GM23338 (cell line): ENCODE results near the gene CKAP2. TPM values are rescaled to one million over a fixed set of nuclear protein-coding genes. Genes with fewer than 3 reads are reported as not detected.
"Not testable (repeated sequence)": the region's sequence is repeated elsewhere in the genome, so short reads cannot be mapped to it uniquely, and the experiment has no call there.

ENCODE experiments used
- ATAC-seq: fragments of 200-7000 bp; cut with Tn5 transposase; 3 replicates; pipeline ENCODE4 v1.9.1; 2020
- DNase-seq: peaks from one replicate; pipeline ENCODE4 v3.0.0-alpha.2; 2015; ENCODE audit warnings: low spot score
- H2AFZ ChIP-seq: fragments of 200-600 bp; sonication (generic); 2 replicates; pipeline ENCODE4 v1.8.0; 2016; ENCODE audit warnings: antibody characterized with exemption, mild to moderate bottlenecking, moderate library complexity
- H3F3A ChIP-seq: fragments of 200-600 bp; sonication (generic); replicated peaks from 2 replicates; pipeline ENCODE4 v1.8.0; 2017; ENCODE audit warnings: antibody characterized with exemption, mixed run types, low read depth
- H3K27ac ChIP-seq: fragments of 200-600 bp; sonication (generic); 2 replicates; pipeline ENCODE4 v1.6.1; 2016; ENCODE audit warnings: low read depth
- H3K27me3 ChIP-seq: fragments of 200-600 bp; sonication (generic); 2 replicates; pipeline ENCODE4 v1.8.0; 2016; ENCODE audit warnings: mild to moderate bottlenecking, mixed run types, moderate library complexity; ENCODE audit not compliant: insufficient read depth
- H3K36me3 ChIP-seq: fragments of 200-600 bp; sonication (generic); 2 replicates; pipeline ENCODE4 v1.8.0; 2016; ENCODE audit warnings: mild to moderate bottlenecking; ENCODE audit not compliant: insufficient read depth
- H3K4me1 ChIP-seq: fragments of 200-600 bp; sonication (generic); 2 replicates; pipeline ENCODE4 v1.8.0; 2016; ENCODE audit warnings: mild to moderate bottlenecking, moderate library complexity; ENCODE audit not compliant: insufficient read depth
- H3K4me2 ChIP-seq: fragments of 200-600 bp; sonication (generic); 2 replicates; pipeline ENCODE4 v1.7.1; 2017; ENCODE audit warnings: mixed run types
- H3K4me3 ChIP-seq: fragments of 200-600 bp; sonication (generic); 2 replicates; pipeline ENCODE4 v1.6.1; 2016; ENCODE audit warnings: mixed run types
- H3K79me2 ChIP-seq: fragments of 200-600 bp; sonication (generic); replicated peaks from 2 replicates; pipeline ENCODE4 v1.8.0; 2017; ENCODE audit warnings: mild to moderate bottlenecking; ENCODE audit not compliant: insufficient read depth
- H3K9me2 ChIP-seq: fragments of 200-600 bp; sonication (generic); 2 replicates; pipeline ENCODE4 v1.8.0; 2017; ENCODE audit not compliant: insufficient read depth
- H4K20me1 ChIP-seq: fragments of 200-600 bp; sonication (generic); replicated peaks from 2 replicates; pipeline ENCODE4 v1.8.0; 2017; ENCODE audit warnings: mild to moderate bottlenecking; ENCODE audit not compliant: insufficient read depth
- H3K27ac Mint-ChIP-seq: 2 replicates; pipeline ENCODE4 v1.8.0; 2020; ENCODE audit warnings: inconsistent platforms, mild to moderate bottlenecking, moderate library complexity, mixed read lengths
- H3K27me3 Mint-ChIP-seq: 3 replicates; pipeline ENCODE4 v1.8.0; 2022; ENCODE audit warnings: low read depth, mild to moderate bottlenecking, moderate library complexity, mixed read lengths, inconsistent platforms; ENCODE audit not compliant: insufficient read depth, poor library complexity
- H3K36me3 Mint-ChIP-seq: 3 replicates; pipeline ENCODE4 v1.8.0; 2021; ENCODE audit warnings: low read depth, mild to moderate bottlenecking, inconsistent platforms, moderate library complexity, mixed read lengths
- H3K4me1 Mint-ChIP-seq: 3 replicates; pipeline ENCODE4 v1.8.0; 2020; ENCODE audit warnings: mild to moderate bottlenecking, inconsistent platforms, mixed read lengths
- H3K4me3 Mint-ChIP-seq: 3 replicates; pipeline ENCODE4 v1.8.0; 2021; ENCODE audit warnings: moderate library complexity, mild to moderate bottlenecking, inconsistent platforms, mixed read lengths
- H3K9me3 Mint-ChIP-seq: 3 replicates; pipeline ENCODE4 v1.8.0; 2020; ENCODE audit warnings: moderate library complexity, mild to moderate bottlenecking, inconsistent platforms, mixed read lengths
- polyA plus RNA-seq: library from polyadenylated mRNA; unstranded; fragments of >200 nt; fragmentation: Nextera tagmentation; extraction: Ambion mirVana; gene quantifications from 2 replicates; pipeline ENCODE4 v1.2.1, GENCODE V29; 2016
- total RNA-seq: library from RNA; depleted of rRNA; stranded (reverse); fragments of >200 nt; shearing (Covaris generic); gene quantifications from 2 replicates; pipeline ENCODE4 v1.2.3, GENCODE V29; 2014; rRNA removed

Gene CKAP2
- total and polyA plus RNA-seq, 2 experiments from 2014 or later, result 48.8 to 103 TPM

- not testable (repeated sequence) for H3K27me3 Mint-ChIP-seq, H3K4me3 Mint-ChIP-seq, ATAC-seq
These were observed 58.8 kb downstream of the CKAP2 start for GRCh38 chr13:52513957-52514596.

GRCh38 chr13:52523323-52523722 lies 68.0 kb downstream of the CKAP2 start:
- not testable (repeated sequence) for H3K27me3 ChIP-seq, ATAC-seq, H3K9me3 Mint-ChIP-seq, H3K27ac Mint-ChIP-seq, H3K27ac ChIP-seq, H3K4me1 ChIP-seq, H3K36me3 Mint-ChIP-seq, H3K27me3 Mint-ChIP-seq, H3K79me2 ChIP-seq, H4K20me1 ChIP-seq, H3F3A ChIP-seq, H3K9me2 ChIP-seq, H3K36me3 ChIP-seq, H3K4me3 Mint-ChIP-seq, H3K4me1 Mint-ChIP-seq, H3K4me2 ChIP-seq, H3K4me3 ChIP-seq, DNase-seq, H2AFZ ChIP-seq

More at GRCh38 chr13:52513957-52514596, 58.8 kb downstream of the CKAP2 start:
- not testable (repeated sequence) for H3K4me2 ChIP-seq, H3K9me2 ChIP-seq, H3F3A ChIP-seq, DNase-seq, H2AFZ ChIP-seq, H3K27ac ChIP-seq, H3K27ac Mint-ChIP-seq, H3K36me3 Mint-ChIP-seq, H3K4me3 ChIP-seq, H3K9me3 Mint-ChIP-seq, H3K79me2 ChIP-seq, H3K36me3 ChIP-seq, H3K4me1 ChIP-seq, H3K4me1 Mint-ChIP-seq, H4K20me1 ChIP-seq, H3K27me3 ChIP-seq

Other genes starting within 250 kb of the CKAP2 start
- 0.69 TPM in 1 of 2 replicates, not detected in the other for gene THSD1, start 49.3 kb upstream of the CKAP2 start, total RNA-seq
- gene THSD1, start 49.3 kb upstream of the CKAP2 start, polyA plus RNA-seq, result 0.07 TPM in 1 of 2 replicates, not detected in the other
- gene VPS36, start 4.8 kb upstream of the CKAP2 start, total RNA-seq, result 33.8 and 36.2 TPM in 2 replicates
- 25.7 and 28.9 TPM in 2 replicates for gene VPS36, start 4.8 kb upstream of the CKAP2 start, polyA plus RNA-seq
- gene HNRNPA1L2, start 187.0 kb downstream of the CKAP2 start, total RNA-seq, result 3.3 and 3.6 TPM in 2 replicates
- 7.2 and 9.4 TPM in 2 replicates for gene HNRNPA1L2, start 187.0 kb downstream of the CKAP2 start, polyA plus RNA-seq
- gene SUGT1, start 197.4 kb downstream of the CKAP2 start, total RNA-seq, result 60.9 and 61.3 TPM in 2 replicates
- gene SUGT1, start 197.4 kb downstream of the CKAP2 start, polyA plus RNA-seq, result 153 and 172 TPM in 2 replicates